ENCODE measurements around the gene SERPINH1.

DNA sequence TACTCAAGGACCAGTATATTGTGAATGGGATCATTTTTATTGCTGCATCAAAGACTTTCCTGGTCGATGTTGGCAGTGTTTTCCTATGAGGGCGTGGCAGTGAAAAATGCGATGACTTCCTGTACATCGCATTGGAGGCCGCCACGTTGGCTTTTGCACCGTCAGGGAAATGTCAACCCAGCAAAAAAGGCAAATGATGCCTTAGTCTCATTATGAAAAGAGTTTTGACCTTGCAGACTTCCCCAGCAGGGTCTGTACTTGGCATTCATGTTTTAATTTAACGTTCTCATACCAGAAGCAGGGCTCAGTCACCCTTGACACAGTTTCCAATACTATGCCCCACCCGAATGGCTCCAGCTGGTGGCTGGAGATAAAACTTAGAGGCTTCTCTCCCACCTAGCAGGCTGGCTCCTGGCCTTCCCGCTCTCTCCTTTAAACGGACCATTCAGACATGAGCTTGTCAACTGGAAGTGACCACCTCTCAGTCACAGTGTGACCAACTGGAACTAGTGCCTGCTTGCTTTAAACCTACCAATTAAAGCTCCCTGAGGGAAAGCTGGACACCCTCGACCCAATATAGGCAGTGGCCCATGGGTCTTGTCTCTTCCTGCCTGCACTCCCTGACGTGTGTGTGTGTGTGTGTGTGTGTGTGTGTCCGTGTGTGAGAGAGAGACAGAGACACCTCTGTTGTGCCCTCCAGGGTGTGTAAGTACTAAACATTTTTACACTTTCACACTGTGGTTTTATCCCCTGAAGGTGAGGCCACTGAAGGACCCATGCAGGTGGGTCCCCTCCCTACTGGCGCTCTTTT, 27.6 kb upstream of the SERPINH1 start:
- TF ChIP-seq CTCF (IDR thresholded peaks at IDR 0.05) (no peak), POLR2A (IDR thresholded peaks at IDR 0.05) (no peak)
